ENCODE results near the gene SUPT5H. TPM values are rescaled to one million over a fixed set of nuclear protein-coding genes. Genes with fewer than 3 reads are reported as not detected.

The SUPT5H gene
- total RNA-seq, 4 donors from 2014 or later = 39.5 to 80.3 (median 67.7) TPM

GRCh38 chr19:39479916-39480315, 34.5 kb downstream of the SUPT5H start:
- Histone ChIP-seq H3K27me3 (no peaks in the 10 kb centered on the region), H3K4me1 (peaks cover 10 to 26% (median 15%) of the 10 kb centered on the region in 3 donors), H3K36me3 (peaks cover 5 to 46% (median 11%) of the 10 kb centered on the region in 3 donors), H3K9me3 (no peaks in the 10 kb centered on the region), H3K27ac (peak overlapping the region; percentile 88 to 91 (median 90)), H3K4me3 (peak overlapping the region; percentile 85 to 98 (median 90))
- intact Hi-C loops (cut with DNase I) = loop anchor here (10.0 kb wide), 1 partner anchor 55 kb away; the partner anchor contains the start of gene EID2B
- WGBS, 2 donors = 45 to 56% methylated on average over 10 of the region's 10 CpGs
- DNase-seq = no peak
- no peak for TF ChIP-seq POLR2A (IDR thresholded peaks at IDR 0.05)
- no peak for TF ChIP-seq CTCF (IDR thresholded peaks at IDR 0.05)

DNA sequence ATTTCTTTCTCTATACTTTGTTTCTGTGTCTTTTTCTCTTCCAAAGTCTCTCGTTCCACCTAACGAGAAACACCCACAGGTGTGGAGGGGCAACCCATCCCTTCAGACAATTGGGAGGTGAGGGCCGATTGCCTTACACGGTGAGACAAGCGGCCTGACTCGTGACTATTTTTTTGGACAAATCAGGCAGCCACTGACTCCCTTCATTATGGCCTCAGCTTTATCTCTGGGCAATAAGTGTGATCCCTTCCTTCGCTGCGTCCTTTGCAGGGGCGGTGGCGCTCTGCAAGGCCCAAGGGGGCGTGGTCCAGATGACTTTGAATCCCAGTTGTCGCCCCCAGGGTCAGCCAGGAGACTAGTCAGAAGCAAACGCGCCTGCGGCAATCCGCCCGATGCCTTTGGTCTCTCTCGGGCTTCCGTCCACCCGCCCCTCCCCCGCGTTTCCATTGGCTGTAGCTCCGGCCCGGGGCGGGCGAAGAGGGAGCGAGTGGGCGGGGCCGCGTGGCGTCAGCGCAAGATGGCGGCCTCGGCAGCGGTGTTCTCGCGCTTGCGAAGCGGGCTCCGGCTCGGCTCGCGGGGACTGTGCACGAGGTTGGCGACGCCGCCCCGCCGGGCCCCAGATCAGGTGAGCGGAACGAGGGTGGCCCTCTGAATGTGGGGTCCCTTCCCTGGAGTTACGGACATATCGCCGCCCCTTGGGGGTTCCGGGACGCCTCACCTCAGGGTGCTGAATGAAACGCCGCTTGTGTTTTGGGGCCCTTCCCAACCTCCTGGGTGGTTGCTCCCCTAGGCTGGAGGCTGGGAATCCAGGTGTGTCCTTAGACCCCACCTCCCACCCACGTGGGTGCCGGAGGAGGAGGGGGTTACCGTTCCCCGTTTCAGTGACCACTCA, 35.2 kb downstream of the SUPT5H start, which contains the start of gene TIMM50:
Gene TIMM50, plus strand, starts transcription at position 502 of the 892 bp plus-strand sequence. Its CDS starts 16 bp downstream, at position 518.
- H3K27ac ChIP-seq = peak within 1 kb of the TSS; percentile 88 to 91 (median 90)
- intact Hi-C loops (cut with DNase I) = no loop called here
- WGBS, 2 donors = 1 to 2% methylated on average over 15 to 26 of the region's 62 CpGs
- peaks cover 5 to 46% (median 13%) of the 10 kb centered on the region in 3 donors for H3K36me3 ChIP-seq
- TF ChIP-seq CTCF (IDR thresholded peaks at IDR 0.05) = peak in 2 of 6 experiments; percentile 7 to 45
- TF ChIP-seq POLR2A (IDR thresholded peaks at IDR 0.05) = peak in 2 of 4 donors; percentile 6 to 66
- peak; percentile 90 for DNase-seq
- no peaks in the 10 kb centered on the region for H3K9me3 ChIP-seq
- H3K4me3 ChIP-seq = peak within 1 kb of the TSS; percentile 85 to 98 (median 90)
- peaks cover 10 to 26% (median 15%) of the 10 kb centered on the region in 3 donors for H3K4me1 ChIP-seq
- H3K27me3 ChIP-seq = no peaks in the 10 kb centered on the region

GRCh38 chr19:39481229-39481545, 35.8 kb downstream of the SUPT5H start:
- H3K36me3 ChIP-seq = peaks cover under 1 to 46% (median 9%) of the 10 kb centered on the region in 3 donors
- no peaks in the 10 kb centered on the region for H3K27me3 ChIP-seq
- DNase-seq = no peak
- peak overlapping the region; percentile 85 to 98 (median 90) for H3K4me3 ChIP-seq
- TF ChIP-seq POLR2A (IDR thresholded peaks at IDR 0.05) = no peak
- no peak for TF ChIP-seq CTCF (IDR thresholded peaks at IDR 0.05)
- peak overlapping the region; percentile 88 to 91 (median 90) for H3K27ac ChIP-seq
- intact Hi-C loops (cut with DNase I) = no loop called here
- 0% methylated on average over 11 to 12 of the region's 12 CpGs for WGBS, 2 donors
- H3K4me1 ChIP-seq = peaks cover 10 to 26% (median 15%) of the 10 kb centered on the region in 3 donors
- H3K9me3 ChIP-seq = no peaks in the 10 kb centered on the region

DNA sequence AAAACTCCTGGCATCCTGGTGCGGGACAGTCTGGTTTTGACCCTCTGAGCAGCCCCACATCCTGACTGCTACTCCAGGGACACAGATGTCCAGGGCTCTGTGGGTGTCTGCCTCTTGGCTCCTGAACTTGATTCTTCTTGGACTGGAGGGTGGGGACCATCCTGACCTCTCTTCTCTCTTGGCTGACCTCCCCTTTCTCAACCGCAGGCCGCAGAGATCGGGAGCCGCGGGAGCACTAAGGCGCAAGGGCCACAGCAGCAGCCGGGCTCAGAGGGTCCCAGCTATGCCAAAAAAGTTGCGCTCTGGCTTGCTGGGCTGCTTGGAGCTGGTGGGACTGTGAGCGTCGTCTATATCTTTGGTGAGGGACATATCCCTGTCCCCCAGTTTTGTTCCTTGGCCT, 36.3 kb downstream of the SUPT5H start:
- WGBS, 2 donors = 74 to 78% methylated on average over 4 to 11 of the region's 11 CpGs
- intact Hi-C loops (cut with DNase I) = no loop called here
- H3K4me3 ChIP-seq = peak overlapping the region; percentile 85 to 98 (median 90)
- no peaks in the 10 kb centered on the region for H3K27me3 ChIP-seq
- no peak for DNase-seq
- no peaks in the 10 kb centered on the region for H3K9me3 ChIP-seq
- H3K27ac ChIP-seq = peak overlapping the region in 3 of 4 donors; percentile 88 to 90 (median 90)
- H3K36me3 ChIP-seq = peaks cover 0 to 46% (median 8%) of the 10 kb centered on the region in 3 donors
- peaks cover 10 to 26% (median 15%) of the 10 kb centered on the region in 3 donors for H3K4me1 ChIP-seq
- no peak for TF ChIP-seq CTCF (IDR thresholded peaks at IDR 0.05)
- TF ChIP-seq POLR2A (IDR thresholded peaks at IDR 0.05) = no peak

GRCh38 chr19:39483141-39483540, 37.8 kb downstream of the SUPT5H start:
- Histone ChIP-seq H3K4me1 (peaks cover 10 to 26% (median 15%) of the 10 kb centered on the region in 3 donors), H3K9me3 (no peaks in the 10 kb centered on the region), H3K4me3 (no peak overlapping the region), H3K27ac (no peak overlapping the region), H3K27me3 (no peaks in the 10 kb centered on the region), H3K36me3 (peaks cover 2 to 56% (median 8%) of the 10 kb centered on the region in 3 donors)
- 66 to 71% methylated on average over 3 to 4 of the region's 6 CpGs for WGBS, 2 donors
- TF ChIP-seq CTCF (IDR thresholded peaks at IDR 0.05) (no peak), POLR2A (IDR thresholded peaks at IDR 0.05) (no peak)
- DNase-seq = no peak
- intact Hi-C loops (cut with DNase I) = no loop called here

Measured in esophagus squamous epithelium (tissue), 5 donors.